SK-N-SH (cell line): ENCODE measurements around the gene SKA1. TPM values are rescaled to one million over a fixed set of nuclear protein-coding genes. Genes with fewer than 3 reads are reported as not detected.

Source experiments
- CTCF ChIA-PET: fragments of 300-600, 350-600 bp; formaldehyde crosslinking; extraction: SDS; loops from one replicate; lab custom pipeline; 2021; lab: Yijun Ruan, JAX
- POLR2A ChIA-PET: fragments of 350-600 bp; sonication (Branson Sonifier 250); formaldehyde crosslinking; extraction: SDS; loops from one replicate; lab custom pipeline; 2020; ENCODE audit warnings: antibody characterized with exemption, inconsistent platforms; lab: Yijun Ruan, JAX
- DNase-seq: peaks from one replicate; pipeline ENCODE4 v3.0.0; 2012
- H2AFZ ChIP-seq: fragments of 200-600 bp; sonication (generic); 2 replicates; pipeline ENCODE4 v1.8.1; 2016; ENCODE audit warnings: antibody characterized with exemption, mild to moderate bottlenecking, low read depth
- H3F3A ChIP-seq: fragments of 200-600 bp; sonication (generic); replicated peaks from 2 replicates; pipeline ENCODE3; 2016; ENCODE audit warnings: antibody characterized with exemption, mild to moderate bottlenecking; ENCODE audit not compliant: insufficient read depth
- H3K27ac ChIP-seq, 2 experiments: fragments of 200-500 bp in 1 of 2; fragments of 200-600 bp in 1 of 2; sonication (Bioruptor generic) in 1 of 2; sonication (generic), shearing (Covaris generic) in 1 of 2; 2 replicates each; pipeline versions ENCODE4 v1.5.1 to v1.6.1; 2014 to 2016; ENCODE audit warnings: low read depth in 2 of 2, inconsistent platforms in 1 of 2, low read length in 1 of 2, mild to moderate bottlenecking in 1 of 2, mixed read lengths in 1 of 2
- H3K27me3 ChIP-seq: fragments of 200-600 bp; sonication (generic), shearing (Covaris generic); 2 replicates; pipeline ENCODE4 v1.6.1; 2016; ENCODE audit warnings: mixed run types; ENCODE audit not compliant: insufficient read depth
- H3K36me3 ChIP-seq, 2 experiments: fragments of 200-500 bp in 1 of 2; fragments of 200-600 bp in 1 of 2; sonication (Bioruptor generic) in 1 of 2; sonication (generic) in 1 of 2; replicated peaks in 1 of 2; 2 replicates each; pipeline versions ENCODE3 to v1.5.1; 2014 to 2016; ENCODE audit warnings: low read length in 1 of 2, mild to moderate bottlenecking in 1 of 2; ENCODE audit not compliant: insufficient read depth in 2 of 2, control insufficient read depth in 1 of 2
- H3K4me1 ChIP-seq, 2 experiments: fragments of 200-500 bp in 1 of 2; fragments of 200-600 bp in 1 of 2; sonication (Bioruptor generic) in 1 of 2; sonication (generic), shearing (Covaris generic) in 1 of 2; 2 replicates each; pipeline versions ENCODE4 v1.5.1 to v1.6.1; 2014 to 2016; ENCODE audit warnings: low read depth in 1 of 2, low read length in 1 of 2, mixed run types in 1 of 2; ENCODE audit not compliant: insufficient read depth in 2 of 2, control insufficient read depth in 1 of 2
- H3K4me2 ChIP-seq: fragments of 200-600 bp; sonication (generic), shearing (Covaris generic); 2 replicates; pipeline ENCODE4 v1.6.1; 2017; ENCODE audit warnings: mixed run types
- H3K4me3 ChIP-seq, 2 experiments: fragments of 200-500 bp in 1 of 2; fragments of 200-600 bp in 1 of 2; sonication (Bioruptor generic) in 1 of 2; sonication (generic), shearing (Covaris generic) in 1 of 2; 2 replicates each; pipeline versions ENCODE4 v1.5.1 to v1.8.1; 2014 to 2016; ENCODE audit warnings: low read depth in 2 of 2, inconsistent platforms in 1 of 2, low read length in 1 of 2, mild to moderate bottlenecking in 1 of 2, mixed read lengths in 1 of 2, moderate library complexity in 1 of 2
- H3K79me2 ChIP-seq: fragments of 200-600 bp; sonication (generic); 2 replicates; pipeline ENCODE4 v1.8.1; 2017; ENCODE audit warnings: mild to moderate bottlenecking; ENCODE audit not compliant: insufficient read depth
- H3K9ac ChIP-seq: fragments of 200-600 bp; sonication (generic); 2 replicates; pipeline ENCODE4 v1.6.1; 2017; ENCODE audit warnings: mixed run types
- H3K9me2 ChIP-seq: fragments of 200-600 bp; sonication (generic); 2 replicates; pipeline ENCODE4 v1.6.1; 2017; ENCODE audit warnings: mixed run types
- H3K9me3 ChIP-seq: fragments of 200-600 bp; sonication (generic); 2 replicates; pipeline ENCODE4 v1.6.1; 2017; ENCODE audit warnings: mixed run types, mild to moderate bottlenecking, moderate library complexity
- H4K20me1 ChIP-seq: fragments of 200-600 bp; sonication (generic); 2 replicates; pipeline ENCODE4 v1.6.1; 2017; ENCODE audit warnings: mild to moderate bottlenecking, mixed run types; ENCODE audit not compliant: insufficient read depth
- CHD2 ChIP-seq: fragments of 150-350 bp; IDR thresholded peaks from 2 replicates; pipeline ENCODE4 v1.6.1; 2018; ENCODE audit warnings: low read length; ENCODE audit not compliant: partially characterized antibody
- ELF1 ChIP-seq: IDR thresholded peaks from 2 replicates; pipeline ENCODE4 v1.4.0; 2012
- EP300 ChIP-seq, 2 experiments: IDR thresholded peaks; 2 replicates each; pipeline versions ENCODE4 v1.4.0 to v1.6.1; 2012; ENCODE audit warnings: borderline replicate concordance in 1 of 2, low read depth in 1 of 2, low read length in 1 of 2
- EZH2phosphoT487 ChIP-seq: fragments of 200-600 bp; sonication (generic); IDR thresholded peaks from 2 replicates; pipeline ENCODE4 v1.6.1; 2017; ENCODE audit warnings: low read depth, mixed run types, mild to moderate bottlenecking, antibody characterized with exemption, moderate library complexity, borderline replicate concordance
- FOSL2 ChIP-seq: IDR thresholded peaks from 2 replicates; pipeline ENCODE4 v1.4.0; 2012; ENCODE audit warnings: low read depth, mild to moderate bottlenecking, moderate library complexity, borderline replicate concordance
- FOXJ3 ChIP-seq: sonication (generic); formaldehyde crosslinking; IDR thresholded peaks from 2 replicates; pipeline ENCODE4 v1.5.1; 2020; ENCODE audit warnings: mild to moderate bottlenecking, missing genetic modification reagents
- GATA2 ChIP-seq: sonication (generic); formaldehyde crosslinking; IDR thresholded peaks from 2 replicates; pipeline ENCODE4 v1.5.0; 2020; ENCODE audit warnings: mild to moderate bottlenecking, missing genetic modification reagents
- IRF3 ChIP-seq: fragments of 150-350 bp; IDR thresholded peaks from 2 replicates; pipeline ENCODE4 v1.6.1; 2016; ENCODE audit warnings: mild to moderate bottlenecking, low read depth, low read length
- MEF2A ChIP-seq: IDR thresholded peaks from 2 replicates; pipeline ENCODE4 v1.4.0; 2012; ENCODE audit warnings: low read depth, borderline replicate concordance
- NFIC ChIP-seq: IDR thresholded peaks from 2 replicates; pipeline ENCODE4 v1.4.0; 2012; ENCODE audit warnings: borderline replicate concordance
- NRF1 ChIP-seq: IDR thresholded peaks from 2 replicates; pipeline ENCODE4 v1.6.1; 2012; ENCODE audit warnings: low read depth, mild to moderate bottlenecking, low read length
- RAD21 ChIP-seq: IDR thresholded peaks from 2 replicates; pipeline ENCODE4 v1.6.1; 2012; ENCODE audit warnings: mild to moderate bottlenecking, low read length
- RCOR1 ChIP-seq: fragments of 150-350 bp; IDR thresholded peaks from 2 replicates; pipeline ENCODE4 v1.6.1; 2017; ENCODE audit warnings: antibody characterized with exemption, low read length
- RFX5 ChIP-seq: IDR thresholded peaks from 2 replicates; pipeline ENCODE4 v1.6.1; 2012; ENCODE audit warnings: mild to moderate bottlenecking, improper control_type of control experiment, low read length
- SIN3A ChIP-seq: IDR thresholded peaks from 2 replicates; pipeline ENCODE4 v1.6.1; 2012; ENCODE audit warnings: low read depth, mild to moderate bottlenecking, low read length, moderate library complexity, borderline replicate concordance
- SMC3 ChIP-seq: IDR thresholded peaks from 2 replicates; pipeline ENCODE4 v1.6.1; 2012; ENCODE audit warnings: low read depth, low read length, improper control_type of control experiment
- TAF1 ChIP-seq: IDR thresholded peaks from 2 replicates; pipeline ENCODE4 v1.6.1; 2012; ENCODE audit warnings: low read depth, mild to moderate bottlenecking, low read length, moderate library complexity, borderline replicate concordance
- TEAD4 ChIP-seq: IDR thresholded peaks from 2 replicates; pipeline ENCODE4 v1.4.0; 2012; ENCODE audit warnings: mild to moderate bottlenecking, borderline replicate concordance; ENCODE audit not compliant: insufficient read depth
- USF1 ChIP-seq: IDR thresholded peaks from 2 replicates; pipeline ENCODE4 v1.4.0; 2012; ENCODE audit warnings: low read depth, borderline replicate concordance
- ZBTB33 ChIP-seq: IDR thresholded peaks from 2 replicates; pipeline ENCODE4 v1.4.0; 2012; ENCODE audit warnings: low read depth, borderline replicate concordance
- WGBS: methylation state at CpG from one replicate; pipeline ENCODE4 v1.1.6; 2017; ENCODE audit warnings: low lambda C conversion rate; 5-methylcytosine and 5-hydroxymethylcytosine counted together
- polyA plus RNA-seq, 3 experiments: library from polyadenylated mRNA; depleted of rRNA; stranded (reverse); fragments of >200 nt; gene quantifications; 2 replicates each; pipeline ENCODE4 v1.2.3, GENCODE V29; 2012

The SKA1 gene
- polyA plus RNA-seq, 1 of the 3 experiments (the other 2 are of a cell fraction): 4.5 TPM

- Histone ChIP-seq H3K4me2 (no peak overlapping the region), H3K79me2 (no peaks in the 10 kb centered on the region), H3K4me3 (no peak overlapping the region), H3K9ac (no peak overlapping the region), H3K9me2 (no peaks in the 10 kb centered on the region), H3F3A (no peaks in the 10 kb centered on the region), H3K4me1 (peaks cover 0 to 8% of the 10 kb centered on the region in 2 experiments; a peak in 2 of 4 replicates), H4K20me1 (no peaks in the 10 kb centered on the region), H3K27ac (no peak overlapping the region), H3K36me3 (peaks cover 0 to 7% of the 10 kb centered on the region in 2 experiments), H2AFZ (no peak overlapping the region), H3K9me3 (no peaks in the 10 kb centered on the region), H3K27me3 (no peaks in the 10 kb centered on the region)
- 90% methylated on average over 2 of the region's 2 CpGs for WGBS
- ChIA-PET CTCF (no interaction called here), POLR2A (no interaction called here)
- DNase-seq: no peak
- no peak for TF ChIP-seq FOXJ3 (CRISPR knock-in tag)
- no peak for TF ChIP-seq CHD2
- TF ChIP-seq MEF2A: no peak
- no peak for TF ChIP-seq SIN3A
- TF ChIP-seq EZH2phosphoT487: no peak
- TF ChIP-seq RCOR1: no peak
- no peak for TF ChIP-seq NRF1
- TF ChIP-seq USF1: no peak
- no peak for TF ChIP-seq FOSL2
- no peak for TF ChIP-seq GATA2 (CRISPR knock-in tag)
Observed at GRCh38 chr18:50395093-50395492, 20.2 kb downstream of the SKA1 start.

GRCh38 chr18:50396005-50396660 lies 21.3 kb downstream of the SKA1 start:
- peaks cover 0 to 8% of the 10 kb centered on the region in 2 experiments; a peak in 2 of 4 replicates for H3K4me1 ChIP-seq
- peaks cover 0 to 3% of the 10 kb centered on the region in 2 experiments for H3K36me3 ChIP-seq
- no peak overlapping the region for H3K4me2 ChIP-seq
- no peaks in the 10 kb centered on the region for H3F3A ChIP-seq
- no peak overlapping the region for H2AFZ ChIP-seq
- POLR2A ChIA-PET: no interaction called here
- H3K9me3 ChIP-seq: no peaks in the 10 kb centered on the region
- H3K9me2 ChIP-seq: no peaks in the 10 kb centered on the region
- H3K27ac ChIP-seq: no peak overlapping the region
- no peaks in the 10 kb centered on the region for H3K27me3 ChIP-seq
- TF ChIP-seq RAD21 (no peak), RFX5 (no peak), ZBTB33 (no peak), USF1 (no peak), SMC3 (no peak), ELF1 (no peak), NFIC (no peak), TEAD4 (no peak), RCOR1 (no peak), TAF1 (no peak), CHD2 (no peak), IRF3 (no peak), EP300 (IDR thresholded peaks at IDR 0.05; ENCODE audit: borderline replicate concordance in 1 of 2, low read depth in 1 of 2, low read length in 1 of 2) (no peak)
- WGBS: 100% methylated on average over 5 of the region's 5 CpGs
- no peak overlapping the region for H3K4me3 ChIP-seq
- DNase-seq: no peak
- H3K9ac ChIP-seq: no peak overlapping the region
- CTCF ChIA-PET: no interaction called here
- H3K79me2 ChIP-seq: no peaks in the 10 kb centered on the region
- H4K20me1 ChIP-seq: no peaks in the 10 kb centered on the region
